ENCODE measurements around the gene CENPU.
"Not testable (repeated sequence)": the region's sequence is repeated elsewhere in the genome, so short reads cannot be mapped to it uniquely, and the experiment has no call there.

Gene CENPU

DNA sequence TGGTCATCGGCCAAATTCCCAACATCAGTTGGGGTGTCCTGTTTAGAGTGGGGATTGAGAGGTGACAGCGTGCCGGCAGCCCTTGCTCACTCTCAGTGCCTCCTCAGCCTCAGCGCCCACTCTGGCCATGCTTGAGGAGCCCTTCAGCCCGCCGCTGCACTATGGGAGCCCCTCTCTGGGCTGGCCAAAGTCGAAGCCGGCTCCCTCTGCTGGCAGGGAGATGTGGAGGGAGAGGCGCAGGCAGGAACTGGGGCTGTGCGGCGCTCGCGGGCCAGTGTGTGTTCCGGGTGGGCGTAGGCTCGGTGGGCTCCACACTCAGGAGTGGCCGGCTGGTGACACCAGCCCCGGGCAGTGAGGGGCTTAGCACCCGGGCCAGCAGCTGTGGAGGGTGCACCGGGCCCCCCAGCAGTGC, 7.1 kb upstream of the CENPU start:
- H3K27me3 ChIP-seq (ENCODE audit: control insufficient read depth in 1 of 2, insufficient read depth in 2 of 2, low read length in 2 of 2), result no peaks in the 10 kb centered on the region
- peaks cover 2 to 5% of the 10 kb centered on the region in 2 donors for H3K4me1 ChIP-seq (ENCODE audit: control insufficient read depth in 1 of 2, insufficient read depth in 2 of 2, low read length in 2 of 2)
- no peak overlapping the region for H3K4me3 ChIP-seq (ENCODE audit: low read depth in 1 of 2, low read length in 2 of 2)
- no peaks in the 10 kb centered on the region for H3K36me3 ChIP-seq (ENCODE audit: control insufficient read depth in 1 of 2, insufficient read depth in 2 of 2, low read length in 2 of 2)
- H3K27ac ChIP-seq (ENCODE audit: low read depth, low read length), result no peak overlapping the region
- no peak overlapping the region for H3K9ac ChIP-seq (ENCODE audit: low read depth in 1 of 2, low read length in 2 of 2)
- H3K9me3 ChIP-seq (ENCODE audit: control insufficient read depth in 1 of 2, low read length in 2 of 2), result peaks cover 0 to 2% of the 10 kb centered on the region in 2 donors

- not testable (repeated sequence) for H3K27me3 ChIP-seq (ENCODE audit: control insufficient read depth in 1 of 2, insufficient read depth in 2 of 2, low read length in 2 of 2); H3K9ac ChIP-seq (ENCODE audit: low read depth in 1 of 2, low read length in 2 of 2); H3K36me3 ChIP-seq (ENCODE audit: control insufficient read depth in 1 of 2, insufficient read depth in 2 of 2, low read length in 2 of 2); H3K4me3 ChIP-seq (ENCODE audit: low read depth in 1 of 2, low read length in 2 of 2); H3K9me3 ChIP-seq (ENCODE audit: control insufficient read depth in 1 of 2, low read length in 2 of 2); H3K4me1 ChIP-seq (ENCODE audit: control insufficient read depth in 1 of 2, insufficient read depth in 2 of 2, low read length in 2 of 2); H3K27ac ChIP-seq (ENCODE audit: low read depth, low read length)
Observed at GRCh38 chr4:184739575-184739974, 5.7 kb upstream of the CENPU start.

DNA sequence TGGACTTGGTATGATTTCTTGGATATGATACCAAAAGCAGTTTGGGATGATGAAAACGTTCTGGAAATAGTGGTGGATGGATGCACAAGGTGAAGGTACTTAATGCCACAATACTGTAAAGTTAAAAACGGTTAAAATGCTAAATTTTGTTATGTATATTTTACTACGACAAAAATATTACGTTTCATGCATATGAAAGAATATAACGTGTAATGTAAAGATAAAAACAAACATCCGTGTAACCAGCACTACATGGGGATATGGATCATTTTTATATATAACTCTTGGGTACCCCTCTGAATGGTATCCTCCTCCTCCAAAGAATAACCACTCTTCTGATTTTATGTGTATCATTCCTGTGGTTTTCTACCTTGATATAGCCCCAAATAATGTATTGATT, 862 bp upstream of the CENPU start:
- Histone ChIP-seq H3K9ac (ENCODE audit: low read depth in 1 of 2, low read length in 2 of 2) (peak overlapping the region; percentile 59 to 81), H3K27ac (ENCODE audit: low read depth, low read length) (no peak overlapping the region), H3K9me3 (ENCODE audit: control insufficient read depth in 1 of 2, low read length in 2 of 2) (no peaks in the 10 kb centered on the region), H3K36me3 (ENCODE audit: control insufficient read depth in 1 of 2, insufficient read depth in 2 of 2, low read length in 2 of 2) (no peaks in the 10 kb centered on the region), H3K27me3 (ENCODE audit: control insufficient read depth in 1 of 2, insufficient read depth in 2 of 2, low read length in 2 of 2) (no peaks in the 10 kb centered on the region), H3K4me1 (ENCODE audit: control insufficient read depth in 1 of 2, insufficient read depth in 2 of 2, low read length in 2 of 2) (peaks cover 0 to 13% of the 10 kb centered on the region in 2 donors), H3K4me3 (ENCODE audit: low read depth in 1 of 2, low read length in 2 of 2) (peak overlapping the region; percentile 79 to 80)

- Histone ChIP-seq H3K9ac (ENCODE audit: low read depth in 1 of 2, low read length in 2 of 2) (no peak overlapping the region), H3K27me3 (ENCODE audit: control insufficient read depth in 1 of 2, insufficient read depth in 2 of 2, low read length in 2 of 2) (no peaks in the 10 kb centered on the region), H3K27ac (ENCODE audit: low read depth, low read length) (no peak overlapping the region), H3K9me3 (ENCODE audit: control insufficient read depth in 1 of 2, low read length in 2 of 2) (no peaks in the 10 kb centered on the region), H3K36me3 (ENCODE audit: control insufficient read depth in 1 of 2, insufficient read depth in 2 of 2, low read length in 2 of 2) (no peaks in the 10 kb centered on the region), H3K4me3 (ENCODE audit: low read depth in 1 of 2, low read length in 2 of 2) (no peak overlapping the region), H3K4me1 (ENCODE audit: control insufficient read depth in 1 of 2, insufficient read depth in 2 of 2, low read length in 2 of 2) (peaks cover 0 to 13% of the 10 kb centered on the region in 2 donors)
Observed at GRCh38 chr4:184732126-184732525, 1.8 kb downstream of the CENPU start.

DNA sequence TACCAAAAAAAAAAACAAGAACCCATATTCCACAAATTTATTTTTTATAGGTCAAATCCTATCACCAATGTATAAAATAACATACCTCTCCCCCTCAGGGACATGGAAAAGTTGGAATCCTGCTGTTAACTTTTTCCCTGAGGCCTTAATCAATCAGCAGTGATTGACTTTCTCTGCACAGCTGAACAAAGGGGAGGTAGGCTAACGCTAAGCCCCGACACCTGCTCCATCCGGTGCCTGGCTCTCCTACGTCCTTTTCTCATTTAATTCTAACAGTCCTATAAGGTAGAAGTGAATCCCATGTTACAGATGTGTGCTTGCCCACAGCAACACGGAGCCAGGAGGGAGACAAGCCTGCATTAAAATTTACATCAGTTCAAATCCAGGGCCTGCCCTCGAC, 2.8 kb downstream of the CENPU start:
- Histone ChIP-seq H3K27me3 (ENCODE audit: control insufficient read depth in 1 of 2, insufficient read depth in 2 of 2, low read length in 2 of 2) (no peaks in the 10 kb centered on the region), H3K9me3 (ENCODE audit: control insufficient read depth in 1 of 2, low read length in 2 of 2) (no peaks in the 10 kb centered on the region), H3K9ac (ENCODE audit: low read depth in 1 of 2, low read length in 2 of 2) (no peak overlapping the region), H3K4me3 (ENCODE audit: low read depth in 1 of 2, low read length in 2 of 2) (no peak overlapping the region), H3K4me1 (ENCODE audit: control insufficient read depth in 1 of 2, insufficient read depth in 2 of 2, low read length in 2 of 2) (peaks cover 0 to 13% of the 10 kb centered on the region in 2 donors), H3K27ac (ENCODE audit: low read depth, low read length) (no peak overlapping the region), H3K36me3 (ENCODE audit: control insufficient read depth in 1 of 2, insufficient read depth in 2 of 2, low read length in 2 of 2) (no peaks in the 10 kb centered on the region)

DNA sequence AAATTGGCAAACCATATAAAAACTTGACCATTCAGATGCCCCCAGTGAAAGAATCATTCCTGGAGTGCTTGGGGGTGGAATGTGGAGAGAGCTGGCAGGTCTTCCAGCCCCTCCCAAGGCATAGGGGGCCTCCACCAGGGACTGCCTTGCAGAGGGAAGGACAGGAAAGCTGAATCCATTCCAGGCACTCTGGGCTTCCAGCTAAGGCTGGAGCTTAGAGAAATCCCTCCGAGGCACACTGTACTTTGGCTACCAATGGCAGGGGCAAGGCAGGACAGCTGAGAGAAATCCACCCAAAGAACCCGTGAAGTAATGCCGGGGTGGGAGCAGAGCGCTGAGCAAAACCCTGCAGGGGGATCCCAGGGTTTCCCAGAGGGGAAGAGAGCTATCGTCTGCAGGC, 4.0 kb downstream of the CENPU start:
- no peaks in the 10 kb centered on the region for H3K9me3 ChIP-seq (ENCODE audit: control insufficient read depth in 1 of 2, low read length in 2 of 2)
- peaks cover 0 to 13% of the 10 kb centered on the region in 2 donors for H3K4me1 ChIP-seq (ENCODE audit: control insufficient read depth in 1 of 2, insufficient read depth in 2 of 2, low read length in 2 of 2)
- no peaks in the 10 kb centered on the region for H3K36me3 ChIP-seq (ENCODE audit: control insufficient read depth in 1 of 2, insufficient read depth in 2 of 2, low read length in 2 of 2)
- no peak overlapping the region for H3K27ac ChIP-seq (ENCODE audit: low read depth, low read length)
- no peaks in the 10 kb centered on the region for H3K27me3 ChIP-seq (ENCODE audit: control insufficient read depth in 1 of 2, insufficient read depth in 2 of 2, low read length in 2 of 2)
- no peak overlapping the region for H3K4me3 ChIP-seq (ENCODE audit: low read depth in 1 of 2, low read length in 2 of 2)
- H3K9ac ChIP-seq (ENCODE audit: low read depth in 1 of 2, low read length in 2 of 2), result no peak overlapping the region

- H3K27ac ChIP-seq (ENCODE audit: low read depth, low read length), result no peak overlapping the region
- no peaks in the 10 kb centered on the region for H3K9me3 ChIP-seq (ENCODE audit: control insufficient read depth in 1 of 2, low read length in 2 of 2)
- H3K4me1 ChIP-seq (ENCODE audit: control insufficient read depth in 1 of 2, insufficient read depth in 2 of 2, low read length in 2 of 2), result peaks cover 0 to 8% of the 10 kb centered on the region in 2 donors
- H3K4me3 ChIP-seq (ENCODE audit: low read depth in 1 of 2, low read length in 2 of 2), result no peak overlapping the region
- H3K36me3 ChIP-seq (ENCODE audit: control insufficient read depth in 1 of 2, insufficient read depth in 2 of 2, low read length in 2 of 2), result no peaks in the 10 kb centered on the region
- H3K27me3 ChIP-seq (ENCODE audit: control insufficient read depth in 1 of 2, insufficient read depth in 2 of 2, low read length in 2 of 2), result no peaks in the 10 kb centered on the region
- H3K9ac ChIP-seq (ENCODE audit: low read depth in 1 of 2, low read length in 2 of 2), result no peak overlapping the region
Observed at GRCh38 chr4:184728858-184729257, 5.0 kb downstream of the CENPU start.

GRCh38 chr4:184727430-184727829, 6.5 kb downstream of the CENPU start:
- H3K36me3 ChIP-seq (ENCODE audit: control insufficient read depth in 1 of 2, insufficient read depth in 2 of 2, low read length in 2 of 2), result no peaks in the 10 kb centered on the region
- H3K27ac ChIP-seq (ENCODE audit: low read depth, low read length), result no peak overlapping the region
- no peak overlapping the region for H3K9ac ChIP-seq (ENCODE audit: low read depth in 1 of 2, low read length in 2 of 2)
- H3K9me3 ChIP-seq (ENCODE audit: control insufficient read depth in 1 of 2, low read length in 2 of 2), result no peaks in the 10 kb centered on the region
- no peaks in the 10 kb centered on the region for H3K27me3 ChIP-seq (ENCODE audit: control insufficient read depth in 1 of 2, insufficient read depth in 2 of 2, low read length in 2 of 2)
- no peaks in the 10 kb centered on the region for H3K4me1 ChIP-seq (ENCODE audit: control insufficient read depth in 1 of 2, insufficient read depth in 2 of 2, low read length in 2 of 2)
- H3K4me3 ChIP-seq (ENCODE audit: low read depth in 1 of 2, low read length in 2 of 2), result no peak overlapping the region

GRCh38 chr4:184722798-184723197, 11.1 kb downstream of the CENPU start:
- H3K27me3 ChIP-seq (ENCODE audit: control insufficient read depth in 1 of 2, insufficient read depth in 2 of 2, low read length in 2 of 2), result no peaks in the 10 kb centered on the region
- no peaks in the 10 kb centered on the region for H3K9me3 ChIP-seq (ENCODE audit: control insufficient read depth in 1 of 2, low read length in 2 of 2)
- no peak overlapping the region for H3K27ac ChIP-seq (ENCODE audit: low read depth, low read length)
- peaks cover 0 to 11% of the 10 kb centered on the region in 2 donors for H3K36me3 ChIP-seq (ENCODE audit: control insufficient read depth in 1 of 2, insufficient read depth in 2 of 2, low read length in 2 of 2)
- no peak overlapping the region for H3K9ac ChIP-seq (ENCODE audit: low read depth in 1 of 2, low read length in 2 of 2)
- H3K4me3 ChIP-seq (ENCODE audit: low read depth in 1 of 2, low read length in 2 of 2), result no peak overlapping the region
- no peaks in the 10 kb centered on the region for H3K4me1 ChIP-seq (ENCODE audit: control insufficient read depth in 1 of 2, insufficient read depth in 2 of 2, low read length in 2 of 2)

DNA sequence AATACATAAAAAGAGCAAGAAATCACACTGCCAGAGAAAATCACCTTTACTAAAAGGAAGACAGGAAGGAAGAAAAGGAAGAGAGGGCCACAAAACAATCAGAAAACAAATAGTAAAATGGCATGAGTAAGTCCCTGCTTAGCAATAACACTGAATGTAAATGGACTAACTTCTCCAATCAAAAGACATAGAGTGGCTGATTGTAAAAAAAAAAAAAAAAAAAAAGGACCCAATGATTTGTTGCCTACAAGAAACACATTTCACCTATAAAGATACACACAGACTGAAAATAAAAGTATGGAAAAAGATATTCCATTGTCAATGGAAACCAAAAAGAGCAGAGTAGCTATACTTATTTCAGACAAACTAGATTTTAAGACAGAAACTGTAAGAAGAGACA, 12.6 kb downstream of the CENPU start:
- no peak overlapping the region for H3K9ac ChIP-seq (ENCODE audit: low read depth in 1 of 2, low read length in 2 of 2)
- no peaks in the 10 kb centered on the region for H3K9me3 ChIP-seq (ENCODE audit: control insufficient read depth in 1 of 2, low read length in 2 of 2)
- peaks cover 0 to 17% of the 10 kb centered on the region in 2 donors for H3K36me3 ChIP-seq (ENCODE audit: control insufficient read depth in 1 of 2, insufficient read depth in 2 of 2, low read length in 2 of 2)
- H3K27me3 ChIP-seq (ENCODE audit: control insufficient read depth in 1 of 2, insufficient read depth in 2 of 2, low read length in 2 of 2), result no peaks in the 10 kb centered on the region
- H3K4me3 ChIP-seq (ENCODE audit: low read depth in 1 of 2, low read length in 2 of 2), result no peak overlapping the region
- H3K27ac ChIP-seq (ENCODE audit: low read depth, low read length), result no peak overlapping the region
- H3K4me1 ChIP-seq (ENCODE audit: control insufficient read depth in 1 of 2, insufficient read depth in 2 of 2, low read length in 2 of 2), result no peaks in the 10 kb centered on the region

- Histone ChIP-seq H3K27ac (ENCODE audit: low read depth, low read length) (no peak overlapping the region), H3K27me3 (ENCODE audit: control insufficient read depth in 1 of 2, insufficient read depth in 2 of 2, low read length in 2 of 2) (no peaks in the 10 kb centered on the region), H3K9me3 (ENCODE audit: control insufficient read depth in 1 of 2, low read length in 2 of 2) (no peaks in the 10 kb centered on the region)
Observed at GRCh38 chr4:184719407-184719806, 14.5 kb downstream of the CENPU start.

More at GRCh38 chr4:184719407-184719806, 14.5 kb downstream of the CENPU start:
- H3K36me3 ChIP-seq (ENCODE audit: control insufficient read depth in 1 of 2, insufficient read depth in 2 of 2, low read length in 2 of 2), result peaks cover 0 to 17% of the 10 kb centered on the region in 2 donors
- no peak overlapping the region for H3K4me3 ChIP-seq (ENCODE audit: low read depth in 1 of 2, low read length in 2 of 2)
- no peak overlapping the region for H3K9ac ChIP-seq (ENCODE audit: low read depth in 1 of 2, low read length in 2 of 2)
- no peaks in the 10 kb centered on the region for H3K4me1 ChIP-seq (ENCODE audit: control insufficient read depth in 1 of 2, insufficient read depth in 2 of 2, low read length in 2 of 2)
